Measurements from ENCODE around the gene ANO4.
"Not testable (repeated sequence)": the region's sequence is repeated elsewhere in the genome, so short reads cannot be mapped to it uniquely, and the experiment has no call there.

ANO4 gene

GRCh38 chr12:101127521-101128219, 333.1 kb downstream of the ANO4 start:
- Histone ChIP-seq H3K4me3 (no peak overlapping the region), H3K36me3 (no peaks in the 10 kb centered on the region), H3K9ac (no peak overlapping the region), H3K4me1 (no peaks in the 10 kb centered on the region), H3K27ac (no peak overlapping the region), H3K4me2 (no peak overlapping the region), H4K20me1 (no peaks in the 10 kb centered on the region), H3K9me3 (no peaks in the 10 kb centered on the region), H3K27me3 (no peaks in the 10 kb centered on the region)
- no peak for TF ChIP-seq Cebpa-rat (IDR thresholded peaks at IDR 0.05)

DNA sequence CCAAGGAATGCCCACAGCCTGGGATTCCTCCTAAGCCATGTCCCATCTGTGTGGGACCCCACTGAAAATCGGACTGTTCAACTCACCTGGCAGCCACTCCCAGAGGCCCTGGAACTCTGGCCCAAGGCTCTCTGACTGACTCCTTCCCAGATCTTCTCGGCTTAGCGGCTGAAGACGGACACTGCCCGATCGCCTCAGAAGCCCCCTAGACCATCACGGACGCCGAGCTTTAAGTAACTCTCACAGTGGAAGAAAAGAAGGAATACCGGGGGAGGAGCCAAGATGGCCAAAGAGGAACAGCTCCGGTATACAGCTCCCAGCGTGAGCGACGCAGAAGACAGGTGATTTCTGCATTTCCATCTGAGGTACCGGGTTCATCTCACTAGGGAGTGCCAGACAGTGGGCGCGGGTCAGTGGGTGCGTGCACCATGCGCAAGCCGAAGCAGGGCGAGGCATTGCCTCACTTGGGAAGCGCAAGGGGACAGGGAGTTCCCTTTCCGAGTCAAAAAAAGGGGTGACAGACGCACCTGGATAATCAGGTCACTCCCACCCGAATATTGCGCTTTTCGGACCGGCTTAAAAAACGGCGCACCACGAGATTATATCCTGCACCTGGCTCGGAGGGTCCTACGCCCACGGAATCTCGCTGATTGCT, 351.3 kb downstream of the ANO4 start:
- H4K20me1 ChIP-seq, H3K27ac ChIP-seq, H3K27me3 ChIP-seq, H3K9me3 ChIP-seq, H3K36me3 ChIP-seq, H3K4me3 ChIP-seq, H3K9ac ChIP-seq, H3K4me2 ChIP-seq, H3K4me1 ChIP-seq: not testable (repeated sequence)

- Histone ChIP-seq H3K9me3 (no peaks in the 10 kb centered on the region), H3K36me3 (no peaks in the 10 kb centered on the region), H3K4me3 (no peak overlapping the region), H3K27ac (no peak overlapping the region), H4K20me1 (no peaks in the 10 kb centered on the region), H3K9ac (no peak overlapping the region), H3K4me1 (no peaks in the 10 kb centered on the region), H3K27me3 (no peaks in the 10 kb centered on the region), H3K4me2 (no peak overlapping the region)
- TF ChIP-seq Cebpa-rat (IDR thresholded peaks at IDR 0.05) = no peak
Observed at GRCh38 chr12:101165319-101165718, 370.7 kb downstream of the ANO4 start.

GRCh38 chr12:101166866-101167265, 372.3 kb downstream of the ANO4 start:
- Histone ChIP-seq H3K27me3 (no peaks in the 10 kb centered on the region), H3K4me2 (no peak overlapping the region), H4K20me1 (no peaks in the 10 kb centered on the region), H3K9me3 (no peaks in the 10 kb centered on the region), H3K9ac (no peak overlapping the region), H3K36me3 (no peaks in the 10 kb centered on the region), H3K27ac (no peak overlapping the region), H3K4me1 (no peaks in the 10 kb centered on the region), H3K4me3 (no peak overlapping the region)
- TF ChIP-seq Cebpa-rat (IDR thresholded peaks at IDR 0.05) = no peak

DNA sequence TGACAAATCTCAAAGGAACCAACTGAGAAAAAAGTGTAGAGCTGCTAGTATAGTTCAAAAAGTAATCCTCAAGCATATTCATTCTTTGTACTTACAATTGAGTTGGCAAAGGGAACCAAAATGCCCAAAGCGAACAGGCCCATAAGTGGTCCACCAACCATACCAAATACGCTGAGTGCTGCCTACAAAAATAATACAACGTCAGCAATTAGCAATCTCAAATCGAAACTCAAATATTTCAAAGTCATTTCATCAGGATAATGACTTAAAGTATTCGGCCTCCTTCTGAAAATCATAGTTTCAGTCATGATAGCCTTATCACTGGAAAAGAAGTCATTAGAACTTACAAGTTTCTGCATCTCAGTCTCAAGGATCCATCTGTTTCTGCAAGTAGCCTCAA, 373.4 kb downstream of the ANO4 start:
- no peak overlapping the region for H3K4me3 ChIP-seq
- no peaks in the 10 kb centered on the region for H3K36me3 ChIP-seq
- no peak overlapping the region for H3K4me2 ChIP-seq
- H3K27me3 ChIP-seq = no peaks in the 10 kb centered on the region
- H3K9me3 ChIP-seq = no peaks in the 10 kb centered on the region
- H3K4me1 ChIP-seq = no peaks in the 10 kb centered on the region
- H3K9ac ChIP-seq = no peak overlapping the region
- no peaks in the 10 kb centered on the region for H4K20me1 ChIP-seq
- TF ChIP-seq Cebpa-rat (IDR thresholded peaks at IDR 0.05) = no peak
- no peak overlapping the region for H3K27ac ChIP-seq

DNA sequence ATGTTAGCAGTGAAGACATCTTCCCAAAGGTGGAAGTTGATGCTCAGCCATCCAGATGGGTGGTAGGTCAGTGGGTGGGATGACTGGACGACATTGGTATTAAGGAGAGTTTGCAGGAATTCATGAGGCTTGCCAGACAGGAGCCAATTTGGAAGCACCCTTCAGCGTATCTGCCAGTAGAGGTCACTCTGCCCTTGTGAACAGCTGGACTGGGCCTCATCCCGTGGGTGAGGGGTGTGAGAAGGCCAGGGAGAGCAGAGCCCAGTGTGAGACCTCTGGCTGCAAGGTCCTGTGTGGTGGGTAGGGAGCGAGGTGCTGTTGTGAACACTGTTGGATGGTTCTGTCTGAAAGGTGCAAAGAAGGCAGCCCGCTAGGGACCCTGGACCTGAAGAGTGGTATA, 377.7 kb downstream of the ANO4 start:
- no peaks in the 10 kb centered on the region for H4K20me1 ChIP-seq
- H3K4me1 ChIP-seq = no peaks in the 10 kb centered on the region
- H3K27me3 ChIP-seq = no peaks in the 10 kb centered on the region
- no peak overlapping the region for H3K4me3 ChIP-seq
- no peak overlapping the region for H3K27ac ChIP-seq
- no peak overlapping the region for H3K4me2 ChIP-seq
- H3K9me3 ChIP-seq = no peaks in the 10 kb centered on the region
- H3K9ac ChIP-seq = no peak overlapping the region
- no peaks in the 10 kb centered on the region for H3K36me3 ChIP-seq
- no peak for TF ChIP-seq Cebpa-rat (IDR thresholded peaks at IDR 0.05)

DNA sequence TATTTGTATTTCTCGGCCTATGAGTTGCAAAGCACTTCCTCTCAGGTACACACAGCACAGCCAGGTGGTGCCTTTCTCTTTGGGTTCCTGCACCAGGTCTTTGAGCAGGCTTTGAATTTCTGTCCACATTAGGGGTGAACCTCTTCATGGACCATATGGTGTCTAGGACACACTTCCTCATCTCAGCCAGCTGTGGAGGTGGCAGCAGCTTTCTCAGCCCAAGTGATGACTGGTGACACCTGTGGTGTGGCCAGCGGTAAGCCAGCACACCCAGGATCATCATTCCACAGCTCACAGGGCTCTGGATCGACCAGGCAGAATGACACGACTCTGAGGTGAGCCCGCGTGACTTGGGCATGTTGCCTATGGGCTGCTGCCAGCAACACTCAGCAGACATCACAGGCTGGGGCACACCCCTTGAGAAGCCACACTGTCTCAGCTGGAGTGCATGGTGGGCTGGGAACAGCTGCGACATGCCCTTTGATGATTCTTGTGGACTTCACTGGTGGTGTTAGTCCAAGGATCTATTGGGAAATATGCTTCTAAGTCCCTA, 378.7 kb downstream of the ANO4 start:
- Histone ChIP-seq H3K4me3 (no peak overlapping the region), H3K9me3 (no peaks in the 10 kb centered on the region), H3K4me2 (no peak overlapping the region), H3K36me3 (no peaks in the 10 kb centered on the region), H3K27me3 (no peaks in the 10 kb centered on the region), H3K27ac (no peak overlapping the region), H4K20me1 (no peaks in the 10 kb centered on the region), H3K4me1 (no peaks in the 10 kb centered on the region), H3K9ac (no peak overlapping the region)
- no peak for TF ChIP-seq Cebpa-rat (IDR thresholded peaks at IDR 0.05)

DNA sequence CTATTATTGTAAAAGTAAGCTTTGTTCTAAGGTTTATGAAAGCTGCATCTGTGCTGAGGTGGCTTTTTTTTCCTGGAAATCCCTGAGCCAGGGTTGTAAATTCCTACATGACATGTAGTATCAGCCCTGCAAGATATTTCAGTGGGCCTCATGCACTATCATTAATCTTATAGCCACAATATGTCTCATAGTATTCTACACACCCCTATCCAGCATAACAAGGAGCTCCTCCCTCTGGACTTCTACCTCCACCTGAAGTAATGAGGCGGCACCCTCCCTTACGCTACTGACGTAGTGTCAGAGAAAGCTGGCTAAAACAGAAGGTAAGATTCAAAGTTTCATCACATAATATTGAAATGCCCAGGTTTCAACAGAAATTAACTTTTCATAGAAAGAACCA, 380.0 kb downstream of the ANO4 start:
- Histone ChIP-seq H3K9ac (no peak overlapping the region), H4K20me1 (no peaks in the 10 kb centered on the region), H3K9me3 (no peaks in the 10 kb centered on the region), H3K36me3 (no peaks in the 10 kb centered on the region), H3K4me3 (no peak overlapping the region), H3K4me2 (no peak overlapping the region), H3K27ac (no peak overlapping the region), H3K27me3 (no peaks in the 10 kb centered on the region), H3K4me1 (no peaks in the 10 kb centered on the region)
- TF ChIP-seq Cebpa-rat (IDR thresholded peaks at IDR 0.05) = no peak
